ENCODE measurements around the gene SCGB3A1.

GRCh38 chr5:180637962-180638680, 46.8 kb upstream of the SCGB3A1 start:
- TF ChIP-seq, protein P1, sequence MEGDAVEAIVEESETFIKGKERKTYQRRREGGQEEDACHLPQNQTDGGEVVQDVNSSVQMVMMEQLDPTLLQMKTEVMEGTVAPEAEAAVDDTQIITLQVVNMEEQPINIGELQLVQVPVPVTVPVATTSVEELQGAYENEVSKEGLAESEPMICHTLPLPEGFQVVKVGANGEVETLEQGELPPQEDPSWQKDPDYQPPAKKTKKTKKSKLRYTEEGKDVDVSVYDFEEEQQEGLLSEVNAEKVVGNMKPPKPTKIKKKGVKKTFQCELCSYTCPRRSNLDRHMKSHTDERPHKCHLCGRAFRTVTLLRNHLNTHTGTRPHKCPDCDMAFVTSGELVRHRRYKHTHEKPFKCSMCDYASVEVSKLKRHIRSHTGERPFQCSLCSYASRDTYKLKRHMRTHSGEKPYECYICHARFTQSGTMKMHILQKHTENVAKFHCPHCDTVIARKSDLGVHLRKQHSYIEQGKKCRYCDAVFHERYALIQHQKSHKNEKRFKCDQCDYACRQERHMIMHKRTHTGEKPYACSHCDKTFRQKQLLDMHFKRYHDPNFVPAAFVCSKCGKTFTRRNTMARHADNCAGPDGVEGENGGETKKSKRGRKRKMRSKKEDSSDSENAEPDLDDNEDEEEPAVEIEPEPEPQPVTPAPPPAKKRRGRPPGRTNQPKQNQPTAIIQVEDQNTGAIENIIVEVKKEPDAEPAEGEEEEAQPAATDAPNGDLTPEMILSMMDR (IDR thresholded peaks at IDR 0.05; ENCODE audit: low read depth, low read length) = no peak
- no peak for TF ChIP-seq EZH2phosphoT487 (IDR thresholded peaks at IDR 0.05; ENCODE audit: low read depth)

All from OCI-LY3 (cell line).